ENCODE measurements around the gene N4BP2L2.

The N4BP2L2 gene

DNA sequence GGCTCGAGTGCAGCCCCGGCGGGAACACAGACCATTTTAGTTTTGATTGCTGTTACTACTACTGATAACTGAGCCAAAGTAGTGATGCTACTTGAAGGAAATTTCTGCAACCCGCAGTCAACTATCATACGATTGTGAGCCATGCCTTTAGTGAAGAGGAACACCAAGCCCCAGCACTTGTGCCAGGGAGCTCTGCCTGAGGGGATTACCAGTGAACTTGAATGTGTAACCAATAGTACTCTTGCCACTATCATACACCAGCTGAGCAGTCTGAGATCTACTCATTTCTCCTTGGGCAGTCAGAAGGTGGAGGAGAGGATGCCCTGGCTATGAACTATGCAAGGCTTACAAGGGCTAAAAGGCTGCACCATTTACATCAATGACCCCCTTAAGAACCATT is 61.7 kb downstream of the N4BP2L2 start:
- Histone ChIP-seq H3K27ac (no peak overlapping the region), H3K4me2 (no peak overlapping the region), H3K27me3 (ENCODE audit: insufficient read depth, low read depth) (no peaks in the 10 kb centered on the region), H2AFZ (ENCODE audit: low read depth) (no peak overlapping the region), H3K79me2 (ENCODE audit: insufficient read depth, low read depth) (no peaks in the 10 kb centered on the region), H3K9ac (no peak overlapping the region), H3K36me3 (ENCODE audit: insufficient read depth) (no peaks in the 10 kb centered on the region), H4K20me1 (ENCODE audit: insufficient read depth) (no peaks in the 10 kb centered on the region), H3K4me1 (ENCODE audit: low read depth, poor library complexity, severe bottlenecking) (peaks cover 20% of the 10 kb centered on the region), H3K4me3 (IDR thresholded peaks at IDR 0.05; ENCODE audit: insufficient read depth, low read depth, low read length) (no peak overlapping the region)
- TF ChIP-seq CTCF (conservative IDR thresholded peaks at IDR 0.05; ENCODE audit: low read depth, low read length), result no peak

- no peak for TF ChIP-seq CTCF (conservative IDR thresholded peaks at IDR 0.05; ENCODE audit: low read depth, low read length)
- H4K20me1 ChIP-seq (ENCODE audit: insufficient read depth), result no peaks in the 10 kb centered on the region
- H3K27ac ChIP-seq, result no peak overlapping the region
- no peaks in the 10 kb centered on the region for H3K27me3 ChIP-seq (ENCODE audit: insufficient read depth, low read depth)
- H3K4me3 ChIP-seq (IDR thresholded peaks at IDR 0.05; ENCODE audit: insufficient read depth, low read depth, low read length), result no peak overlapping the region
- no peaks in the 10 kb centered on the region for H3K36me3 ChIP-seq (ENCODE audit: insufficient read depth)
- H3K79me2 ChIP-seq (ENCODE audit: insufficient read depth, low read depth), result no peaks in the 10 kb centered on the region
- no peak overlapping the region for H3K4me2 ChIP-seq
- H2AFZ ChIP-seq (ENCODE audit: low read depth), result no peak overlapping the region
- H3K9ac ChIP-seq, result no peak overlapping the region
- H3K4me1 ChIP-seq (ENCODE audit: low read depth, poor library complexity, severe bottlenecking), result peaks cover 28% of the 10 kb centered on the region
Measured at GRCh38 chr13:32476021-32476731, 62.4 kb downstream of the N4BP2L2 start.

DNA sequence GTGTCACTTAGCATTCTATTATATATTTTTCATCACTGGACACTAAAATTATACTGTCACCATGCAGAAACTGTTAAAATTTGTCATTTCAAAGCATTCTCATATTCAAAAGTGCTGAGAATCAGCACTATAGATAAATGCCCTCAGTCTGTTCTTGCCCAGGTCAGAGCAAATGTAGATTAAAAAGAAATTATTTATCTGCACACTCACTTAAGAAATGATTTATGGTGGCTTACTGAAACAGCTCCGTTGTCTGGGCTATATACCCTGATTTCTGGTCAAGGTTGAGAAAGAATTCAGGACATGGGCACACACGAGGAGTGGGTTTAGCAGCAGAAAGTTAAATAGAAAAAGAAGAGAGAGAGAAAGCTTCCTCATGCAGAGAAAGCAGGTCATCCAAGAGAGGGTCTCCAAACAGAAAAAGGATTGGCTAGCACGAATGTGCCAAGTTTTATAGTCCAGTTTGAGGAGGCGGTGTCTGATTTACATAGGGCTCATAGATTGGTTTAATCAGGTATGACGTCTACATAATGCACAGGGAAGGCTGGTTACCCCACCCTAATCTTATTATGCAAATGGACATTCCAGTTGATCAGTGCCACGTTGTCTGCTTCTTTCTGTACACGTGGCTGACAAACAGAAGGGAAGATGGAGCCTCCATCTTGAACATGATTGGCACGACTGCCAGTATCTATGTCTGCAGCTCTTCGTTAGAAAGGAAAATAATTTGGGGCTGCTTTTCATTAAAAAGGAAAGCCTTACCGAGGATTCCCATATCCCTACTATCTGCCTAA is 63.4 kb downstream of the N4BP2L2 start:
- no peaks in the 10 kb centered on the region for H3K36me3 ChIP-seq (ENCODE audit: insufficient read depth)
- H3K4me2 ChIP-seq, result no peak overlapping the region
- no peaks in the 10 kb centered on the region for H4K20me1 ChIP-seq (ENCODE audit: insufficient read depth)
- H3K79me2 ChIP-seq (ENCODE audit: insufficient read depth, low read depth), result no peaks in the 10 kb centered on the region
- H2AFZ ChIP-seq (ENCODE audit: low read depth), result no peak overlapping the region
- H3K9ac ChIP-seq, result no peak overlapping the region
- no peaks in the 10 kb centered on the region for H3K27me3 ChIP-seq (ENCODE audit: insufficient read depth, low read depth)
- TF ChIP-seq CTCF (conservative IDR thresholded peaks at IDR 0.05; ENCODE audit: low read depth, low read length), result no peak
- H3K4me3 ChIP-seq (IDR thresholded peaks at IDR 0.05; ENCODE audit: insufficient read depth, low read depth, low read length), result no peak overlapping the region
- no peak overlapping the region for H3K27ac ChIP-seq
- peaks cover 37% of the 10 kb centered on the region for H3K4me1 ChIP-seq (ENCODE audit: low read depth, poor library complexity, severe bottlenecking)

DNA sequence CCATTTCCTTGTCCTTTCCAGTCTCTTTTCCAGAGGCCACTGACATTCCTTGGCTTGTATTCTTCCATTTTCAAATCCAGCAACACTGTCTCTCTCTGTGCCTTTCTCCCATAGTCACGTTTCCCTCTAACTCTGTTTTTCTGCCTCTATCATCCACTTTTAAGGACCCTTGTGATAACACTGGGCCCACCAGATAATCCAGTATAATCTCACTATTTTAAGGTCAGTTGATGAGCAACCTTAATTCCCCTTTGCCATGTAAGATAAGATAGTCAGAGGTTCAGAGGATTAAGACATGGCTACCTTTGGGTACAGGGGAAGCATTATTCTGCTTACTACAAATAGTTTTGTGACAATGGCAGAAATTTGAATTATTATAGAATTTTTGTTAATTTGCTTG is 64.9 kb downstream of the N4BP2L2 start:
- Histone ChIP-seq H3K4me2 (no peak overlapping the region), H3K4me3 (IDR thresholded peaks at IDR 0.05; ENCODE audit: insufficient read depth, low read depth, low read length) (no peak overlapping the region), H3K79me2 (ENCODE audit: insufficient read depth, low read depth) (no peaks in the 10 kb centered on the region), H3K9ac (no peak overlapping the region), H2AFZ (ENCODE audit: low read depth) (no peak overlapping the region), H3K27me3 (ENCODE audit: insufficient read depth, low read depth) (no peaks in the 10 kb centered on the region), H3K27ac (no peak overlapping the region), H3K4me1 (ENCODE audit: low read depth, poor library complexity, severe bottlenecking) (peaks cover 53% of the 10 kb centered on the region), H4K20me1 (ENCODE audit: insufficient read depth) (no peaks in the 10 kb centered on the region), H3K36me3 (ENCODE audit: insufficient read depth) (no peaks in the 10 kb centered on the region)
- no peak for TF ChIP-seq CTCF (conservative IDR thresholded peaks at IDR 0.05; ENCODE audit: low read depth, low read length)

Measured in KMS-11 (cell line).